GM23338 (cell line): ENCODE results near the gene FUZ. TPM values are rescaled to one million over a fixed set of nuclear protein-coding genes. Genes with fewer than 3 reads are reported as not detected.

ENCODE experiments used
- ATAC-seq: fragments of 200-7000 bp; cut with Tn5 transposase; 3 replicates; pipeline ENCODE4 v1.9.1; 2020
- DNase-seq: peaks from one replicate; pipeline ENCODE4 v3.0.0-alpha.2; 2015; ENCODE audit warnings: low spot score
- H2AFZ ChIP-seq: fragments of 200-600 bp; sonication (generic); 2 replicates; pipeline ENCODE4 v1.8.0; 2016; ENCODE audit warnings: antibody characterized with exemption, mild to moderate bottlenecking, moderate library complexity
- H3F3A ChIP-seq: fragments of 200-600 bp; sonication (generic); replicated peaks from 2 replicates; pipeline ENCODE4 v1.8.0; 2017; ENCODE audit warnings: antibody characterized with exemption, mixed run types, low read depth
- H3K27ac ChIP-seq: fragments of 200-600 bp; sonication (generic); 2 replicates; pipeline ENCODE4 v1.6.1; 2016; ENCODE audit warnings: low read depth
- H3K27me3 ChIP-seq: fragments of 200-600 bp; sonication (generic); 2 replicates; pipeline ENCODE4 v1.8.0; 2016; ENCODE audit warnings: mild to moderate bottlenecking, mixed run types, moderate library complexity; ENCODE audit not compliant: insufficient read depth
- H3K36me3 ChIP-seq: fragments of 200-600 bp; sonication (generic); 2 replicates; pipeline ENCODE4 v1.8.0; 2016; ENCODE audit warnings: mild to moderate bottlenecking; ENCODE audit not compliant: insufficient read depth
- H3K4me1 ChIP-seq: fragments of 200-600 bp; sonication (generic); 2 replicates; pipeline ENCODE4 v1.8.0; 2016; ENCODE audit warnings: mild to moderate bottlenecking, moderate library complexity; ENCODE audit not compliant: insufficient read depth
- H3K4me2 ChIP-seq: fragments of 200-600 bp; sonication (generic); 2 replicates; pipeline ENCODE4 v1.7.1; 2017; ENCODE audit warnings: mixed run types
- H3K4me3 ChIP-seq: fragments of 200-600 bp; sonication (generic); 2 replicates; pipeline ENCODE4 v1.6.1; 2016; ENCODE audit warnings: mixed run types
- H3K79me2 ChIP-seq: fragments of 200-600 bp; sonication (generic); replicated peaks from 2 replicates; pipeline ENCODE4 v1.8.0; 2017; ENCODE audit warnings: mild to moderate bottlenecking; ENCODE audit not compliant: insufficient read depth
- H3K9me2 ChIP-seq: fragments of 200-600 bp; sonication (generic); 2 replicates; pipeline ENCODE4 v1.8.0; 2017; ENCODE audit not compliant: insufficient read depth
- H4K20me1 ChIP-seq: fragments of 200-600 bp; sonication (generic); replicated peaks from 2 replicates; pipeline ENCODE4 v1.8.0; 2017; ENCODE audit warnings: mild to moderate bottlenecking; ENCODE audit not compliant: insufficient read depth
- H3K27ac Mint-ChIP-seq: 2 replicates; pipeline ENCODE4 v1.8.0; 2020; ENCODE audit warnings: inconsistent platforms, mild to moderate bottlenecking, moderate library complexity, mixed read lengths
- H3K27me3 Mint-ChIP-seq: 3 replicates; pipeline ENCODE4 v1.8.0; 2022; ENCODE audit warnings: low read depth, mild to moderate bottlenecking, moderate library complexity, mixed read lengths, inconsistent platforms; ENCODE audit not compliant: insufficient read depth, poor library complexity
- H3K36me3 Mint-ChIP-seq: 3 replicates; pipeline ENCODE4 v1.8.0; 2021; ENCODE audit warnings: low read depth, mild to moderate bottlenecking, inconsistent platforms, moderate library complexity, mixed read lengths
- H3K4me1 Mint-ChIP-seq: 3 replicates; pipeline ENCODE4 v1.8.0; 2020; ENCODE audit warnings: mild to moderate bottlenecking, inconsistent platforms, mixed read lengths
- H3K4me3 Mint-ChIP-seq: 3 replicates; pipeline ENCODE4 v1.8.0; 2021; ENCODE audit warnings: moderate library complexity, mild to moderate bottlenecking, inconsistent platforms, mixed read lengths
- H3K9me3 Mint-ChIP-seq: 3 replicates; pipeline ENCODE4 v1.8.0; 2020; ENCODE audit warnings: moderate library complexity, mild to moderate bottlenecking, inconsistent platforms, mixed read lengths
- CREB1 ChIP-seq: fragments of 250-450 bp; sonication (Bioruptor Pico); IDR thresholded peaks from 2 replicates; pipeline ENCODE4 v1.5.0; 2020; ENCODE audit warnings: low read depth, mild to moderate bottlenecking, moderate library complexity
- CTCF ChIP-seq, 2 experiments: fragments of 200-600 bp in 1 of 2; sonication (generic) in 1 of 2; conservative IDR thresholded peaks; 2 replicates each; pipeline versions ENCODE4 v1.5.1 to v1.6.1; 2016 to 2017; ENCODE audit warnings: antibody characterized with exemption in 2 of 2, low read depth in 2 of 2, mild to moderate bottlenecking in 2 of 2, moderate library complexity in 1 of 2
- ETS1 ChIP-seq: IDR thresholded peaks from 2 replicates; pipeline ENCODE4 v1.6.1; 2016; ENCODE audit warnings: antibody characterized with exemption
- EZH2 ChIP-seq: fragments of 200-600 bp; sonication (generic); IDR thresholded peaks from one replicate; pipeline ENCODE4 v1.8.0; 2017; ENCODE audit warnings: antibody characterized with exemption, mild to moderate bottlenecking, low read depth; ENCODE audit not compliant: unreplicated experiment
- EZH2phosphoT487 ChIP-seq: fragments of 200-600 bp; sonication (generic); IDR thresholded peaks from one replicate; pipeline ENCODE4 v1.8.1; 2018; ENCODE audit warnings: antibody characterized with exemption; ENCODE audit not compliant: unreplicated experiment
- JUNB ChIP-seq: IDR thresholded peaks from one replicate; pipeline ENCODE4 v1.6.1; 2016; ENCODE audit warnings: antibody characterized with exemption; ENCODE audit not compliant: unreplicated experiment
- NANOG ChIP-seq: IDR thresholded peaks from 2 replicates; pipeline ENCODE4 v1.6.1; 2016; ENCODE audit warnings: antibody characterized with exemption, borderline replicate concordance
- ZNF331 ChIP-seq: fragments of 250-450 bp; sonication (Bioruptor Pico); IDR thresholded peaks from 2 replicates; pipeline ENCODE4 v1.5.0; 2020; ENCODE audit warnings: low read depth, mild to moderate bottlenecking, moderate library complexity
- polyA plus RNA-seq: library from polyadenylated mRNA; unstranded; fragments of >200 nt; fragmentation: Nextera tagmentation; extraction: Ambion mirVana; gene quantifications from 2 replicates; pipeline ENCODE4 v1.2.1, GENCODE V29; 2016
- total RNA-seq: library from RNA; depleted of rRNA; stranded (reverse); fragments of >200 nt; shearing (Covaris generic); gene quantifications from 2 replicates; pipeline ENCODE4 v1.2.3, GENCODE V29; 2014

The FUZ gene
- total and polyA plus RNA-seq, 2 experiments from 2014 or later = 24.3 to 34.8 TPM

- Histone ChIP-seq H3F3A (no peaks in the 10 kb centered on the region), H3K27ac (peak overlapping the region; percentile 39; the same call in 1 of the 2 replicates), H3K9me2 (no peaks in the 10 kb centered on the region), H3K4me3 (no peak overlapping the region), H3K4me2 (no peak overlapping the region), H4K20me1 (peaks cover 4% of the 10 kb centered on the region; the same call in 1 of the 2 replicates), H3K27me3 (no peaks in the 10 kb centered on the region), H2AFZ (no peak overlapping the region), H3K79me2 (peaks cover 4% of the 10 kb centered on the region; the same call in 1 of the 2 replicates), H3K36me3 (peaks cover 11% of the 10 kb centered on the region; the same call in 1 of the 2 replicates), H3K4me1 (no peaks in the 10 kb centered on the region)
- DNase-seq = no peak
- peaks cover 9% of the 10 kb centered on the region for H3K4me1 Mint-ChIP-seq
- ATAC-seq = peak; percentile 22; the same call in 2 of the 3 replicates
- H3K4me3 Mint-ChIP-seq = no peak overlapping the region
- peaks cover 6% of the 10 kb centered on the region for H3K27me3 Mint-ChIP-seq
- H3K9me3 Mint-ChIP-seq = no peaks in the 10 kb centered on the region; the same call in 2 of the 3 replicates
- peak overlapping the region; percentile 42 for H3K27ac Mint-ChIP-seq
- H3K36me3 Mint-ChIP-seq = peaks cover 30% of the 10 kb centered on the region
- TF ChIP-seq ZNF331 (CRISPR knock-in tag) = no peak
Measured at GRCh38 chr19:49781394-49781793, 31.7 kb downstream of the FUZ start.

GRCh38 chr19:49780861-49781260, 32.2 kb downstream of the FUZ start:
- DNase-seq = no peak
- no peak overlapping the region for H2AFZ ChIP-seq
- H3K36me3 Mint-ChIP-seq = peaks cover 31% of the 10 kb centered on the region
- TF ChIP-seq CTCF (conservative IDR thresholded peaks at IDR 0.05; ENCODE audit: low read depth in 2 of 2) (peak in 1 of 2 experiments; percentile 42; a peak in 2 of 4 replicates), JUNB (no peak)
- H3K27ac Mint-ChIP-seq = peak overlapping the region; percentile 42
- H3K4me1 Mint-ChIP-seq = peaks cover 9% of the 10 kb centered on the region
- H3K36me3 ChIP-seq = peaks cover 11% of the 10 kb centered on the region; the same call in 1 of the 2 replicates
- H3K9me2 ChIP-seq = no peaks in the 10 kb centered on the region
- ATAC-seq = peak; percentile 79
- peaks cover 4% of the 10 kb centered on the region; the same call in 1 of the 2 replicates for H4K20me1 ChIP-seq
- no peaks in the 10 kb centered on the region for H3F3A ChIP-seq
- H3K4me3 ChIP-seq = no peak overlapping the region
- H3K27ac ChIP-seq = peak overlapping the region; percentile 39; the same call in 1 of the 2 replicates
- H3K9me3 Mint-ChIP-seq = no peaks in the 10 kb centered on the region; the same call in 2 of the 3 replicates
- H3K27me3 Mint-ChIP-seq = peaks cover 5% of the 10 kb centered on the region
- no peak overlapping the region for H3K4me2 ChIP-seq
- no peaks in the 10 kb centered on the region for H3K4me1 ChIP-seq
- H3K27me3 ChIP-seq = no peaks in the 10 kb centered on the region
- H3K79me2 ChIP-seq = peaks cover 4% of the 10 kb centered on the region; the same call in 1 of the 2 replicates
- no peak overlapping the region; the same call in 2 of the 3 replicates for H3K4me3 Mint-ChIP-seq

- H3K27me3 Mint-ChIP-seq = peaks cover 5% of the 10 kb centered on the region
- H3K4me2 ChIP-seq = no peak overlapping the region
- ATAC-seq (no peak), DNase-seq (no peak)
- 0 out of 2 replicates have a peak overlapping the region, but pooled peaks have one; percentile 23 for H3K27ac Mint-ChIP-seq
- no peaks in the 10 kb centered on the region; the same call in 2 of the 3 replicates for H3K9me3 Mint-ChIP-seq
- no peak overlapping the region for H2AFZ ChIP-seq
- no peak overlapping the region for H3K4me3 Mint-ChIP-seq
- no peaks in the 10 kb centered on the region for H3F3A ChIP-seq
- H3K27ac ChIP-seq = no peak overlapping the region
- H3K9me2 ChIP-seq = no peaks in the 10 kb centered on the region
- H3K4me1 ChIP-seq = no peaks in the 10 kb centered on the region
- no peak overlapping the region for H3K4me3 ChIP-seq
- peaks cover 11% of the 10 kb centered on the region; the same call in 1 of the 2 replicates for H3K36me3 ChIP-seq
- H3K79me2 ChIP-seq = peaks cover 4% of the 10 kb centered on the region; the same call in 1 of the 2 replicates
- peaks cover 25% of the 10 kb centered on the region for H3K36me3 Mint-ChIP-seq
- no peaks in the 10 kb centered on the region for H3K27me3 ChIP-seq
- H4K20me1 ChIP-seq = peaks cover 4% of the 10 kb centered on the region; the same call in 1 of the 2 replicates
- H3K4me1 Mint-ChIP-seq = peaks cover 9% of the 10 kb centered on the region
- TF ChIP-seq ZNF331 (CRISPR knock-in tag) (no peak), EZH2phosphoT487 (no peak), EZH2 (no peak), NANOG (no peak), CREB1 (CRISPR knock-in tag) (no peak), ETS1 (no peak), CTCF (conservative IDR thresholded peaks at IDR 0.05; ENCODE audit: low read depth in 2 of 2) (no peak)
Measured at GRCh38 chr19:49779731-49780555, 33.1 kb downstream of the FUZ start.
